Progenitor cell of endocrine pancreas (in vitro differentiated cells): ENCODE data around the gene CELF4. TPM values are rescaled to one million over a fixed set of nuclear protein-coding genes. Genes with fewer than 3 reads are reported as not detected.

Experiments used
- DNase-seq: peaks from one replicate; pipeline ENCODE4 v3.0.0; 2021; ENCODE audit warnings: low spot score; ENCODE audit not compliant: unreplicated experiment
- H3K27ac Mint-ChIP-seq: 2 replicates; pipeline ENCODE4 v1.8.0; 2021; ENCODE audit warnings: mild to moderate bottlenecking, moderate library complexity, mixed read lengths
- H3K27me3 Mint-ChIP-seq: 2 replicates; pipeline ENCODE4 v1.8.0; 2021; ENCODE audit warnings: mixed read lengths
- H3K36me3 Mint-ChIP-seq: 2 replicates; pipeline ENCODE4 v1.8.0; 2022; ENCODE audit warnings: mixed read lengths; ENCODE audit not compliant: insufficient read depth
- H3K4me1 Mint-ChIP-seq: 2 replicates; pipeline ENCODE4 v1.8.0; 2021; ENCODE audit warnings: low read depth, mixed read lengths
- H3K4me3 Mint-ChIP-seq: 2 replicates; pipeline ENCODE4 v1.8.0; 2021; ENCODE audit warnings: low read depth, mild to moderate bottlenecking, moderate library complexity, mixed read lengths
- H3K9me3 Mint-ChIP-seq: 2 replicates; pipeline ENCODE4 v1.8.0; 2021; ENCODE audit warnings: low read depth, mixed read lengths
- CTCF ChIP-seq: fragments of 200-600 bp; sonication (generic); IDR thresholded peaks from one replicate; pipeline ENCODE4 v1.5.0; 2021; ENCODE audit warnings: antibody characterized with exemption, mild to moderate bottlenecking; ENCODE audit not compliant: unreplicated experiment
- total RNA-seq: library from RNA; stranded (reverse); gene quantifications from 2 replicates; pipeline ENCODE4 v1.2.1, GENCODE V29; 2021

The CELF4 gene
- total RNA-seq, 1 donor from 2014 or later = 4.6 TPM

DNA sequence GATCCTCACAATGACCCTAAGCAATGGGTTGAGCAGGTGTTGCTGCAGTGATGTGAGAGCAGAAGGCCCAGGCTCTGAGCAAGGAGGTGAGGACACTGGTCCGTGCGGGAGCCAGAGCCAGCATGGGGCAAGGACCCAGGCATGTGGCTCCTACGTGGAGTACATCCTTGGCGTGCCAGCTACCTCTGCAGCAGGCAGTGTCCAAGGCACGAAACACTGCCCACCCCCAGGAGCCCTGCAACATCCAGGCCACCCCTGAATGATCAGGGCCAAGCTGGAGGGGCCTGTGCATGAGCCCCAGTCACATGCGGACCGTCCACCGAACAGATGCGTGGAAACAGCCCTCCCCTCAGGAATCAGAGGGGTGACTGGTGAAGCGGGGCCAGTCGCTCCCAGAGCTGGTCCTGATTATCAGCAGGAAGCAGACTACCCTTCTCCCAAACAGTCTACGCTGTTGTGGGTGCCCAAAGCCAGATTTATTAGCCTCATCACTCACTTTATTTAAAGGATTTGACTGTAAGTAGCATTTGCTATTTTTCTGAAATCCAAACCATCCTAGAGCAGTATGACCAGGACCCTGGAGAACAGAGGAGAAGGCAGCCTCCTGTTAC is 16.8 kb downstream of the CELF4 start:
- no peaks in the 10 kb centered on the region for H3K36me3 Mint-ChIP-seq

DNA sequence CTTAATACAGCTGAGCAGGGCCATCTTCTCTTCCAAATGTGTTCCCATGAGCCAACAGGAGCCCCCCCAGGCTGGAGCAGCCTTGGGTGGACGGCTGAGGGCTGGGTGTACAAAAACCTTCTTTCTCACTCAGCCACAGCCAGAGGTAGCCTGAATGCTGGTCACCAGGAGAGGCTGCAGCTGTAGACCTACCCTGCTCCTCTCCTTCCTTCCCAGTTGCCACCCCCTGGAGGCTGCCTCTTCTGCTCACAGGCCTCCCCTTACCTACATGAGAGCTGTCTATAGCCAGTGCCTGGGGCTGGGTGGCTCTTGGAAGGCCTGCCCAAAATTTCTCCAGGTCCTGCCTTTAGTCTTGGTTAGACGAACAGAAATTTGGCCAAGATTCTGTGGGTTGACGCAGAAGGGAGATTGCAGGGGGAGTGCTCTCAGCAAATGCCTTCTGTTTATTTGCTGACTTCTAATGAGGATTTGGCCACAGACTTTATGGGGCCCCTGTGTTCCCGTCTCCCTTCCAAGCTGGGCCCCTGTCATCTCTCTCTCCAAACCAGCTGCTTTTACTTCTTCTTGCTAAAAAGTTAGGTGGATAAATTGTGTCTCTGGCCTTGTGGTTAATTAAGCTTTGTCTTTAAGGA is 18.3 kb downstream of the CELF4 start:
- no peak overlapping the region for H3K27ac Mint-ChIP-seq
- H3K27me3 Mint-ChIP-seq = peaks cover 39% of the 10 kb centered on the region
- no peaks in the 10 kb centered on the region for H3K9me3 Mint-ChIP-seq
- TF ChIP-seq CTCF = no peak
- H3K4me1 Mint-ChIP-seq = no peaks in the 10 kb centered on the region
- H3K4me3 Mint-ChIP-seq = no peak overlapping the region
- no peak for DNase-seq
- H3K36me3 Mint-ChIP-seq = no peaks in the 10 kb centered on the region

More for the DNA sequence above, 16.8 kb downstream of the CELF4 start:
- Mint-ChIP-seq H3K27me3 (peaks cover 37% of the 10 kb centered on the region), H3K27ac (no peak overlapping the region), H3K4me3 (no peak overlapping the region), H3K9me3 (no peaks in the 10 kb centered on the region), H3K4me1 (no peaks in the 10 kb centered on the region)
- DNase-seq = no peak
- TF ChIP-seq CTCF = no peak

- Mint-ChIP-seq H3K27ac (no peak overlapping the region), H3K4me1 (no peaks in the 10 kb centered on the region), H3K36me3 (no peaks in the 10 kb centered on the region), H3K4me3 (no peak overlapping the region), H3K9me3 (no peaks in the 10 kb centered on the region), H3K27me3 (peaks cover 41% of the 10 kb centered on the region)
- DNase-seq = no peak
- TF ChIP-seq CTCF = no peak
Measured at GRCh38 chr18:37546651-37547050, 18.9 kb downstream of the CELF4 start.

DNA sequence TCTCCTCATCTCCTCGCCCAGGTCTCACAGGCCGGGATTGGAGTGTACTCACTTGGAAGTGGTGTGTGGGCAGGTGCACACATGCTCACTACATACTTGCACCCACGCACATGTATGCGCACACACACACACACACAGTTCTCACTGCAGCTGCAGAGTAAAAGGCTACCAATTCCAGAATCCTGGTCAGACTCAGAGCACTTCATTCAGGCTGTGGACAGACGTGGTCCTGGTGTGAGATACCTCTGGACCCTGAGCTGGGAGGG is 19.4 kb downstream of the CELF4 start:
- Mint-ChIP-seq H3K27me3 (peaks cover 42% of the 10 kb centered on the region), H3K27ac (no peak overlapping the region), H3K36me3 (no peaks in the 10 kb centered on the region), H3K9me3 (no peaks in the 10 kb centered on the region), H3K4me1 (no peaks in the 10 kb centered on the region), H3K4me3 (no peak overlapping the region)
- DNase-seq = no peak
- no peak for TF ChIP-seq CTCF

DNA sequence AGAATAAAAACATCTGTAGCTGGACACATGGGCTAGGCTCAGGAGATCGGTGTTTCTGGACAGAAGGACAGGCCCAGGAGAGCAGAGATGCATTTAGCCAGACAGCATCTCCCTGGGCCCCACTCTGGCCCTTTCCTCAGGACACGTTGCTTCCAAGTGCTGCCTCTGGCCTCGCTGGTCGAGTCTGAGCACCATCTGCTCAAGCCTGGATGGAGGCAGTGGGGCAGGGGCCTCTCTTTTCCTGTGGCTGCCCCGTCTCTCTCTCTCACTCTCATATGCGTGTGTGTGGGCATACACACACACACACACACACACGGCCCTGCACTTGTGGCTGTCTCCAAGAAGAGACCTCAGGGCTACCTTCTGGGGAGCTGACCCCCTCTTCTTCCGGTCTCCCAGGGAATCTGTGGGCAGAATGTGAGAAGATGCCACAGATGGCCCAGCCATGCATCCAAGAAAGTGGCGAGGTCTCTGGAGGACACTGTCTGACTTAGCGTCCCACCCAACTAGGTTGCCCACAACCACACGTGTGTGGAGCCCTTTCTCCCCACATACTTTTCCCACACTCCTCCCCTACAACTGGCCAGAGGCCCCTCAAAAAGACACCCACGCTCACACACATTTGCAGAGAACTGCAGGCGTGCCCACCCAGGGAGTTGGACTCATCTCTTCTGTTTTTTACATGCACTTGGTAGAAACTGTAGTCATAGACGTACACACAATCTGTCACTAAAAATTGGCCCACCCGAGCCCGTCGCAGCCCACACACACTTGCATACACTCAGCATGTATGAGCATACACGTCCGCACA is 19.9 kb downstream of the CELF4 start:
- no peak for DNase-seq
- no peak overlapping the region for H3K27ac Mint-ChIP-seq
- no peak for TF ChIP-seq CTCF

More for the DNA sequence above, 19.9 kb downstream of the CELF4 start:
- peaks cover 45% of the 10 kb centered on the region for H3K27me3 Mint-ChIP-seq
- no peaks in the 10 kb centered on the region for H3K36me3 Mint-ChIP-seq
- no peaks in the 10 kb centered on the region for H3K4me1 Mint-ChIP-seq
- H3K9me3 Mint-ChIP-seq = no peaks in the 10 kb centered on the region
- H3K4me3 Mint-ChIP-seq = no peak overlapping the region
